Measurements from ENCODE around the gene HSP90AB1.

- TF ChIP-seq CTCF (IDR thresholded peaks at IDR 0.05) = no peak
- no peak for TF ChIP-seq POLR2A (IDR thresholded peaks at IDR 0.05)
Measured at GRCh38 chr6:44265722-44266233, 18.9 kb downstream of the HSP90AB1 start.

All from heart left ventricle (tissue), 13 donors.